ENCODE data around the gene NES. TPM values are rescaled to one million over a fixed set of nuclear protein-coding genes. Genes with fewer than 3 reads are reported as not detected.

NES gene
- total RNA-seq, 1 donor from 2014 or later: 56.8 TPM

GRCh38 chr1:156662800-156663055 is 14.5 kb downstream of the NES start:
- Mint-ChIP-seq H3K27ac (no peak overlapping the region), H3K27me3 (ENCODE audit: low read depth) (peaks cover 15% of the 10 kb centered on the region), H3K36me3 (no peaks in the 10 kb centered on the region), H3K4me1 (peaks cover 69% of the 10 kb centered on the region), H3K9me3 (no peaks in the 10 kb centered on the region), H3K4me3 (no peak overlapping the region)
- DNase-seq (ENCODE audit: low spot score in 2 of 2, unreplicated experiment in 2 of 2): no peak
- no peak for TF ChIP-seq CTCF (IDR thresholded peaks at IDR 0.05; ENCODE audit: unreplicated experiment)

- H3K27ac Mint-ChIP-seq: peak overlapping the region; percentile 87
- DNase-seq (ENCODE audit: low spot score in 2 of 2, unreplicated experiment in 2 of 2): no peak
- TF ChIP-seq CTCF (IDR thresholded peaks at IDR 0.05; ENCODE audit: unreplicated experiment): no peak
- no peaks in the 10 kb centered on the region for H3K9me3 Mint-ChIP-seq
- H3K4me3 Mint-ChIP-seq: no peak overlapping the region
- peaks cover 20% of the 10 kb centered on the region for H3K27me3 Mint-ChIP-seq (ENCODE audit: low read depth)
- H3K36me3 Mint-ChIP-seq: no peaks in the 10 kb centered on the region
- peaks cover 68% of the 10 kb centered on the region for H3K4me1 Mint-ChIP-seq
Observed at GRCh38 chr1:156662005-156662799, 15.0 kb downstream of the NES start.

- Mint-ChIP-seq H3K36me3 (no peaks in the 10 kb centered on the region), H3K4me3 (no peak overlapping the region), H3K4me1 (peaks cover 64% of the 10 kb centered on the region), H3K9me3 (no peaks in the 10 kb centered on the region), H3K27me3 (ENCODE audit: low read depth) (peaks cover 35% of the 10 kb centered on the region), H3K27ac (peak overlapping the region; percentile 87)
- no peak for DNase-seq (ENCODE audit: low spot score in 2 of 2, unreplicated experiment in 2 of 2)
- no peak for TF ChIP-seq CTCF (IDR thresholded peaks at IDR 0.05; ENCODE audit: unreplicated experiment)
Observed at GRCh38 chr1:156660752-156661112, 16.5 kb downstream of the NES start.

- H3K27me3 Mint-ChIP-seq (ENCODE audit: low read depth): peaks cover 40% of the 10 kb centered on the region
- H3K4me1 Mint-ChIP-seq: peaks cover 58% of the 10 kb centered on the region
- DNase-seq (ENCODE audit: low spot score in 2 of 2, unreplicated experiment in 2 of 2): peak; percentile 96 to 97
- no peaks in the 10 kb centered on the region for H3K9me3 Mint-ChIP-seq
- peak; percentile 93 for TF ChIP-seq CTCF (IDR thresholded peaks at IDR 0.05; ENCODE audit: unreplicated experiment)
- H3K27ac Mint-ChIP-seq: peak overlapping the region; percentile 87
- no peaks in the 10 kb centered on the region for H3K36me3 Mint-ChIP-seq
- H3K4me3 Mint-ChIP-seq: peak overlapping the region; percentile 51
Observed at GRCh38 chr1:156659988-156660751, 17.0 kb downstream of the NES start.

GRCh38 chr1:156659661-156659987 is 17.6 kb downstream of the NES start:
- Mint-ChIP-seq H3K4me1 (peaks cover 54% of the 10 kb centered on the region), H3K9me3 (no peaks in the 10 kb centered on the region), H3K4me3 (peak overlapping the region; percentile 34), H3K36me3 (no peaks in the 10 kb centered on the region), H3K27me3 (ENCODE audit: low read depth) (peaks cover 46% of the 10 kb centered on the region), H3K27ac (no peak overlapping the region)
- no peak for DNase-seq (ENCODE audit: low spot score in 2 of 2, unreplicated experiment in 2 of 2)
- TF ChIP-seq CTCF (IDR thresholded peaks at IDR 0.05; ENCODE audit: unreplicated experiment): no peak

All from mesothelial cell of epicardium (in vitro differentiated cells).